Measurements from ENCODE around the gene NDUFS2.
"Not testable (repeated sequence)": the region's sequence is repeated elsewhere in the genome, so short reads cannot be mapped to it uniquely, and the experiment has no call there.

NDUFS2 gene

GRCh38 chr1:161251579-161251978 lies 49.4 kb downstream of the NDUFS2 start:
- no peak overlapping the region for H3K4me3 ChIP-seq (ENCODE audit: low read depth, low read length)
- DNase-seq (ENCODE audit: low read depth): no peak
- TF ChIP-seq, protein P1, sequence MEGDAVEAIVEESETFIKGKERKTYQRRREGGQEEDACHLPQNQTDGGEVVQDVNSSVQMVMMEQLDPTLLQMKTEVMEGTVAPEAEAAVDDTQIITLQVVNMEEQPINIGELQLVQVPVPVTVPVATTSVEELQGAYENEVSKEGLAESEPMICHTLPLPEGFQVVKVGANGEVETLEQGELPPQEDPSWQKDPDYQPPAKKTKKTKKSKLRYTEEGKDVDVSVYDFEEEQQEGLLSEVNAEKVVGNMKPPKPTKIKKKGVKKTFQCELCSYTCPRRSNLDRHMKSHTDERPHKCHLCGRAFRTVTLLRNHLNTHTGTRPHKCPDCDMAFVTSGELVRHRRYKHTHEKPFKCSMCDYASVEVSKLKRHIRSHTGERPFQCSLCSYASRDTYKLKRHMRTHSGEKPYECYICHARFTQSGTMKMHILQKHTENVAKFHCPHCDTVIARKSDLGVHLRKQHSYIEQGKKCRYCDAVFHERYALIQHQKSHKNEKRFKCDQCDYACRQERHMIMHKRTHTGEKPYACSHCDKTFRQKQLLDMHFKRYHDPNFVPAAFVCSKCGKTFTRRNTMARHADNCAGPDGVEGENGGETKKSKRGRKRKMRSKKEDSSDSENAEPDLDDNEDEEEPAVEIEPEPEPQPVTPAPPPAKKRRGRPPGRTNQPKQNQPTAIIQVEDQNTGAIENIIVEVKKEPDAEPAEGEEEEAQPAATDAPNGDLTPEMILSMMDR (IDR thresholded peaks at IDR 0.05; ENCODE audit: control insufficient read depth, extremely low read depth, insufficient read depth): no peak

DNA sequence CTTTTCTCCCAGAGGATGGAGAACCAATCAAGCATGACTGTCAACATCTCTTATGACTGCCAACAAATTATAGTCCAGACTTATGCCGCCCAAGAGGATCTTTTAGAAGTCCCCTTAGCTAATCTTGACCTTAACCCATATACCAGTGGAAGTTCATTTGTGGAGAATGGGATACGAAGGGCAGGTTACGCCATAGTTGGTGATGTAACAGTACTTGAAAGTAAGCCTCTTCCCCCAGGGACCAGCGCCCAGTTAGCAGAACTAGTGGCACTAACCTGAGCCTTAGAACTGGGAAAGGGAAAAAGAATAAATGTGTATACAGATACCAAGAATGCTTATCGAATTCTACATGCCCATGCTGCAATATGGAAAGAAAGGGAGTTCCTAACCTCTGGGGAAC lies 53.1 kb downstream of the NDUFS2 start:
- not testable (repeated sequence) for H3K4me3 ChIP-seq (ENCODE audit: low read depth, low read length)

GRCh38 chr1:161255955-161256520 lies 53.9 kb downstream of the NDUFS2 start:
- not testable (repeated sequence) for H3K4me3 ChIP-seq (ENCODE audit: low read depth, low read length); DNase-seq (ENCODE audit: low read depth)

More for the DNA sequence above, 53.1 kb downstream of the NDUFS2 start:
- DNase-seq (ENCODE audit: low read depth): not testable (repeated sequence)

DNA sequence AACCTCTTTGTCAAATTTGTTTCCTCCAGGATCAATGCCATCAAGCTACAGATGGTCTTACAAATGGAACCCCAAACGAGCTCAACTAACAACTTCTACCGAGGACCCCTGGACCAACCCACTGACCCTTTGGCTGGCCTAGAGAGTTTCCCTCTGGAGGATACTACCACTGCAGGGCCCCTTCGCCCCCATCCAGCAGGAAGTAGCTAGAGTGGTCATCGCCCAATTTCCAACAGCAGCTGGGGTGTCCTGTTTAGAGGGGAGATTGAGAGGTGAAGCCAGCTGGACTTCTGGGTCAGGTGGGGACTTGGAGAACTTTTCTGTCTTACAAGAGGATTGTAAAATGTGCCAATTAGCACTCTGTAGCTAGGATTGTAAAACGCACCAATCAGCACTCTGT lies 54.9 kb downstream of the NDUFS2 start:
- DNase-seq (ENCODE audit: low read depth); H3K4me3 ChIP-seq (ENCODE audit: low read depth, low read length): not testable (repeated sequence)

GRCh38 chr1:161258439-161259344 lies 56.5 kb downstream of the NDUFS2 start, which contains the start of gene PCP4L1:
PCP4L1 (plus strand) TSS chr1:161258745; CDS start chr1:161258975, 230 bp downstream.
- TF ChIP-seq, protein P1 (IDR thresholded peaks at IDR 0.05; ENCODE audit: control insufficient read depth, extremely low read depth, insufficient read depth): no peak
- DNase-seq (ENCODE audit: low read depth): no peak
- peak within 1 kb of the TSS; percentile 46 for H3K4me3 ChIP-seq (ENCODE audit: low read depth, low read length)

DNA sequence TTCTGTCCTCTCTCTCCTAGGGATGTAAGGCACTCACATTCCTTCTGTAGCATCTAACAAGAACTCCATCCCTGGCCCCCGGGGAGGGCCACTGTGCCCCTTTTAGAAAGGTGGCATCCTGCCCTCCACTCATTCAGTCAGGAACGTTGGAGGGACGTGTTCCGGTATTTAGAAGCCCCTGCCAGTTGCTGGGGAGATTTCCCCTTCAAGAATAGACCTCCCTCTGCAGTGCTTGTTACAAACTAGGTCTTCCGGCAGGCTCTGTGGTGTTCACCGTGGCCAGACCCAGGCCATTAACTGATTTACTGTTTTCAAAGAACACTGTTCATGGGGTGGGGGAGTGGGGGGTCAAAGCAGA lies 57.2 kb downstream of the NDUFS2 start:
- no peak for DNase-seq (ENCODE audit: low read depth)
- no peak overlapping the region for H3K4me3 ChIP-seq (ENCODE audit: low read depth, low read length)
- TF ChIP-seq, protein P1 (IDR thresholded peaks at IDR 0.05; ENCODE audit: control insufficient read depth, extremely low read depth, insufficient read depth): no peak

- no peak for DNase-seq (ENCODE audit: low read depth)
- no peak overlapping the region for H3K4me3 ChIP-seq (ENCODE audit: low read depth, low read length)
- TF ChIP-seq, protein P1 (IDR thresholded peaks at IDR 0.05; ENCODE audit: control insufficient read depth, extremely low read depth, insufficient read depth): no peak
Observed at GRCh38 chr1:161259765-161260164, 57.6 kb downstream of the NDUFS2 start.

GRCh38 chr1:161260376-161261260 lies 58.5 kb downstream of the NDUFS2 start:
- H3K4me3 ChIP-seq (ENCODE audit: low read depth, low read length): no peak overlapping the region
- DNase-seq (ENCODE audit: low read depth): no peak
- TF ChIP-seq, protein P1 (IDR thresholded peaks at IDR 0.05; ENCODE audit: control insufficient read depth, extremely low read depth, insufficient read depth): no peak

Data from LNCaP clone FGC (cell line).